Measurements from ENCODE around the gene IL36RN. TPM values are rescaled to one million over a fixed set of nuclear protein-coding genes. Genes with fewer than 3 reads are reported as not detected.

The IL36RN gene
- total RNA-seq, 2 experiments from 2014 or later: not detected

DNA sequence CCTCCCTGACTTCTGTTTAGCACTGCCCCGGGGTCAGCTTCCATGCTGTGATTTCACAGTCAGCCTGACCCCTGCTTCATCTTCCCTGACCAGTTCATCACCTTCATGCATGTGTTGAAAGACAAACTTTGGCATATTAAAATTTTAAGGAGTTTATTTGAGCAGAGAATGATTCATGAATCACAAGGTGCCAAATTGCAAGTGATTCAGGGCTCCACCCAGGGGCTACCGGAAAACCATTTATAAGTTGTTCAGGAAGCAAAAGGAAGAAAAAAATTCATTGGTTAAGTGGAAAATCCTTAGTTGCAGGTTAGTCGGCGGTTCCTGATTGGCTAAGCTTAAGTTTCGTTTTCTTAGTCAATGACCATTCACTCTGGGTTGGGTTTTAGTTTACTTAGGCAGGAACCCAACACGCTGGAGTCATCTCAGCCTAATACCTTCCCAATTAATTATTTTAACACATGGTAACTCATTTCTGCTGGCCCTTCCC, 19.4 kb downstream of the IL36RN start:
- DNase-seq: no peak
- ATAC-seq: no peak
- ChIA-PET POLR2A (no interaction called here), CTCF (interaction anchor here (0.6 to 12.3 kb wide), 10 partner anchors 10 to 126 kb away, joined by 3 to 190 read pairs (median 19); partner anchors contain the start of gene IL1F10)
- Mint-ChIP-seq H3K27me3 (no peaks in the 10 kb centered on the region), H3K4me3 (no peak overlapping the region), H3K9me3 (no peaks in the 10 kb centered on the region), H3K27ac (no peak overlapping the region), H3K36me3 (ENCODE audit: low read depth) (no peaks in the 10 kb centered on the region), H3K4me1 (ENCODE audit: low read depth) (peaks cover 14% of the 10 kb centered on the region)
- intact Hi-C loops (cut with micrococcal nuclease): no loop called here
- TF ChIP-seq, protein P1, sequence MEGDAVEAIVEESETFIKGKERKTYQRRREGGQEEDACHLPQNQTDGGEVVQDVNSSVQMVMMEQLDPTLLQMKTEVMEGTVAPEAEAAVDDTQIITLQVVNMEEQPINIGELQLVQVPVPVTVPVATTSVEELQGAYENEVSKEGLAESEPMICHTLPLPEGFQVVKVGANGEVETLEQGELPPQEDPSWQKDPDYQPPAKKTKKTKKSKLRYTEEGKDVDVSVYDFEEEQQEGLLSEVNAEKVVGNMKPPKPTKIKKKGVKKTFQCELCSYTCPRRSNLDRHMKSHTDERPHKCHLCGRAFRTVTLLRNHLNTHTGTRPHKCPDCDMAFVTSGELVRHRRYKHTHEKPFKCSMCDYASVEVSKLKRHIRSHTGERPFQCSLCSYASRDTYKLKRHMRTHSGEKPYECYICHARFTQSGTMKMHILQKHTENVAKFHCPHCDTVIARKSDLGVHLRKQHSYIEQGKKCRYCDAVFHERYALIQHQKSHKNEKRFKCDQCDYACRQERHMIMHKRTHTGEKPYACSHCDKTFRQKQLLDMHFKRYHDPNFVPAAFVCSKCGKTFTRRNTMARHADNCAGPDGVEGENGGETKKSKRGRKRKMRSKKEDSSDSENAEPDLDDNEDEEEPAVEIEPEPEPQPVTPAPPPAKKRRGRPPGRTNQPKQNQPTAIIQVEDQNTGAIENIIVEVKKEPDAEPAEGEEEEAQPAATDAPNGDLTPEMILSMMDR (IDR thresholded peaks at IDR 0.05): no peak

DNA sequence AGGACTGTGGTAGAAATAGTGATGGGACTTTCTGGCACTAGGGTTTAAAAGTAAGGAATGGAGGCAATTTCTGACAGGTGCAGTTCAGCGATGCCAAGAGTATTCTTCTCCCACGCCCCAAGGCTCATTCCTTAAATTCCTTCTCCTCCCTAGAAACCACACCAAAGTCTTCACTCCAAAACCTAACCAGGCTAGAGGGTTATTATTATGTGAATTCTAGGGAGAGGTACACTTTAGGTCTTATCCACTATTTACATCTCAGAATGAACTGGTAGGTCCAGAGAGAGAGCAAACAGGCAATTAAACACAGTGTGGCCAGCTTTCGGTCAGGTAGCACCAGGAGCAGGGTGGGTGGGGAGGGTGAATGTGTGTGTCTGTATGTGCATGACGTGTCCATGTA, 20.1 kb downstream of the IL36RN start:
- POLR2A ChIA-PET: no interaction called here
- Mint-ChIP-seq H3K4me3 (no peak overlapping the region), H3K4me1 (ENCODE audit: low read depth) (peaks cover 16% of the 10 kb centered on the region), H3K36me3 (ENCODE audit: low read depth) (no peaks in the 10 kb centered on the region), H3K27ac (no peak overlapping the region), H3K9me3 (no peaks in the 10 kb centered on the region), H3K27me3 (no peaks in the 10 kb centered on the region)
- ATAC-seq (no peak), DNase-seq (no peak)
- intact Hi-C loops (cut with micrococcal nuclease): no loop called here
- TF ChIP-seq, protein P1 (IDR thresholded peaks at IDR 0.05): no peak
- CTCF ChIA-PET: interaction anchor here (1.3 to 12.3 kb wide), 24 partner anchors 7 to 311 kb away, joined by 3 to 190 read pairs (median 8); partner anchors contain the start of gene IL1F10

DNA sequence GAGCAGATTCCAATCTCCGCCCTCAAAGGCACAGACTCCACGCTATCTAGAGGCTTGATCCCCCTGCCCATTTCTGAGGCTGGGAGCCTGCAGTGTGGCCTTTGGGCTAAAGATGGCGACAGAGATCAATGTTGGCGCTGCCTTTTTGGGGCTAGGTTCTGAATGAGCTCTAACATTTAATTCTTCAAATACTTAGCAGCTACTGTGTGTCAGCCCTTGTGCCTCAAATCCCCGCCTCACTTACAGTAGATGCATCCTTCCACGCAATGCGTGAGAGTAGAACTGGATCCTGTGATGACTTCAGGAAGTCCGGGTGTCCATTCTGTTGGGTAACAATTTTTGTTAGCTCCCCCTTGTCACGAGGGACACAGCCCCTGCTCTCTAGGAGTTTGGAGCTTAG, 21.1 kb downstream of the IL36RN start:
- ChIA-PET CTCF (interaction anchor here (0.6 to 12.3 kb wide), 55 partner anchors 8 to 342 kb away, joined by 3 to 190 read pairs (median 5); partner anchors contain the start of genes IL1F10, IL1RN, IL36RN and PSD4), POLR2A (no interaction called here)
- no peaks in the 10 kb centered on the region for H3K36me3 Mint-ChIP-seq (ENCODE audit: low read depth)
- intact Hi-C loops (cut with micrococcal nuclease): no loop called here
- no peaks in the 10 kb centered on the region for H3K9me3 Mint-ChIP-seq
- peaks cover 12% of the 10 kb centered on the region for H3K4me1 Mint-ChIP-seq (ENCODE audit: low read depth)
- DNase-seq: peak; percentile 67
- no peak overlapping the region for H3K4me3 Mint-ChIP-seq
- no peak overlapping the region for H3K27ac Mint-ChIP-seq
- peak; percentile 81 for ATAC-seq
- TF ChIP-seq, protein P1 (IDR thresholded peaks at IDR 0.05): peak; percentile 87
- no peaks in the 10 kb centered on the region for H3K27me3 Mint-ChIP-seq

DNA sequence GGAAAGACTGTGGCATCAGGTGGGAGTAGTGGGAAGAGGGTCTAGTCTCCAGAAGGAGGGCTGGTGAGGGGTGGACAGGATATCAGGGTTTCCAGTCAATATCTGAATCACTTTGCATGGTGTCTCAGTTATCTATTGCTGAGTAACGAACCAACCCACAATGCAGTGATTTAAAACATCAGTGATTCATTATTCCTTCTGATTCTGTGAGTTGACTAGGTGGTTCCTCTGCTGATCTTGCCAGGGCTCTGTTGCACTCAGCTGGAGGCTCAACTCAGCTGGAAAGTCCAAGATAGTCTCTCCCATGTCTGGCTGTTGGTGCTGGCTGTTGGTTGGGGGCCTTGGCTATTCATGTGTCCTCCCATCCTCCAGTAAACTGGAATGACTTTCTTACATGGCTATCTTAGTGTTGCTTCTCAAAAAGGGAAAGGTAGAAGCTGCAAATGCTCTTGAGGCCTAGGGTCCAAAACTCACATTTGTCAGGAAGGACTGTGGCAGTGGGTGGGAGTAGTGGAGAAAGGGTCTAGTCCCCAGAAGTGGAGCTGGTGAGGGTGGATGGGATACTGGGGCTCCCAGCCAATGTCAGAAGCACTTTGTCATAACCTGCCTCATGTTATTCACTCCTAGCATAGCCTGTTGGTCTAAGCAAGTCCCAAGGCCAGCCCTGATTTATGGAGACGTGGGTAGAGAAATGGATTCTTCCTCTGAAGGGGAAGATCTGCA, 22.7 kb downstream of the IL36RN start:
- peaks cover 8% of the 10 kb centered on the region for H3K4me1 Mint-ChIP-seq (ENCODE audit: low read depth)
- no peak overlapping the region for H3K4me3 Mint-ChIP-seq
- TF ChIP-seq, protein P1 (IDR thresholded peaks at IDR 0.05): no peak
- CTCF ChIA-PET: interaction anchor here (1.1 to 12.3 kb wide), 6 partner anchors 37 to 289 kb away, joined by 3 to 190 read pairs (median 6); no protein-coding TSS in a partner anchor
- POLR2A ChIA-PET: interaction anchor here (0.6 kb wide), 2 partner anchors 11 to 530 kb away, joined by 3 read pairs; no protein-coding TSS in a partner anchor
- H3K27me3 Mint-ChIP-seq: no peaks in the 10 kb centered on the region
- H3K9me3 Mint-ChIP-seq: no peaks in the 10 kb centered on the region
- no peaks in the 10 kb centered on the region for H3K36me3 Mint-ChIP-seq (ENCODE audit: low read depth)
- ATAC-seq (no peak), DNase-seq (no peak)
- intact Hi-C loops (cut with micrococcal nuclease): no loop called here
- no peak overlapping the region for H3K27ac Mint-ChIP-seq

DNA sequence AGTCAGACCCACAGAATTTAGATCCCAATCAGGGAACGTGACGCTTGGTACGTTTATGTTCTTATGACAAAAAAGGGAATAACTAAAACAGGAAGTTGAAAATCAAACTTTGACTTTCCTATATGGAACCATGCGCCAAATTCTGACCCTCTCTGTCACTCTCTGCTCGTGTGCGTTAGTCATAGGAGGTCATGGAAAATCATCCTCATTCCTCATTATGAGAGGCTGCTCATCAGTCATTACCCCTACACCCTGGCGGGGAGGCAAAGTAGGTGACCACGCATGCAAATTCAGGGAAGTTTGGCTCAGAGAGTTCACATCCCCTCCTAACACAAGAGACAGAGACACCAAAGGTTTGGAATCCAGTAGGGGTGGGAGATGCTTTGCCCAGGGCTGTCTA, 24.3 kb downstream of the IL36RN start:
- ChIA-PET CTCF (interaction anchor here (0.8 to 12.3 kb wide), 6 partner anchors 11 to 124 kb away, joined by 3 to 190 read pairs (median 4); no protein-coding TSS in a partner anchor), POLR2A (interaction anchor here (1.0 kb wide), 1 partner anchor 292 kb away, joined by 3 read pairs; no protein-coding TSS in a partner anchor)
- Mint-ChIP-seq H3K9me3 (peaks cover 3% of the 10 kb centered on the region), H3K4me3 (no peak overlapping the region), H3K36me3 (ENCODE audit: low read depth) (no peaks in the 10 kb centered on the region), H3K27ac (no peak overlapping the region), H3K4me1 (ENCODE audit: low read depth) (peaks cover 8% of the 10 kb centered on the region), H3K27me3 (no peaks in the 10 kb centered on the region)
- DNase-seq: no peak
- ATAC-seq: no peak
- intact Hi-C loops (cut with micrococcal nuclease): no loop called here
- TF ChIP-seq, protein P1 (IDR thresholded peaks at IDR 0.05): no peak
